Measurements from ENCODE around the gene SMARCA2. TPM values are rescaled to one million over a fixed set of nuclear protein-coding genes. Genes with fewer than 3 reads are reported as not detected.
A peak's percentile ranks its signal among the peaks of the same experiment; 100 is the strongest.

SMARCA2 gene
- total RNA-seq, 1 donor from 2014 or later: 96.2 TPM

- no peaks in the 10 kb centered on the region for H3K9me3 Mint-ChIP-seq
- no peak overlapping the region for H3K4me3 Mint-ChIP-seq
- TF ChIP-seq CTCF (IDR thresholded peaks at IDR 0.05; ENCODE audit: unreplicated experiment): no peak
- H3K27me3 Mint-ChIP-seq (ENCODE audit: low read depth): no peaks in the 10 kb centered on the region
- peak overlapping the region; percentile 86 for H3K27ac Mint-ChIP-seq
- H3K36me3 Mint-ChIP-seq: peaks cover 20% of the 10 kb centered on the region
- peaks cover 47% of the 10 kb centered on the region for H3K4me1 Mint-ChIP-seq
- no peak for DNase-seq (ENCODE audit: low spot score in 2 of 2, unreplicated experiment in 2 of 2)
Observed at GRCh38 chr9:2161661-2162060, 146.5 kb downstream of the SMARCA2 start.

GRCh38 chr9:2163231-2163885 is 148.2 kb downstream of the SMARCA2 start:
- Mint-ChIP-seq H3K27ac (no peak overlapping the region), H3K36me3 (peaks cover 20% of the 10 kb centered on the region), H3K27me3 (ENCODE audit: low read depth) (no peaks in the 10 kb centered on the region), H3K9me3 (no peaks in the 10 kb centered on the region), H3K4me1 (peaks cover 38% of the 10 kb centered on the region), H3K4me3 (no peak overlapping the region)
- no peak for TF ChIP-seq CTCF (IDR thresholded peaks at IDR 0.05; ENCODE audit: unreplicated experiment)
- no peak for DNase-seq (ENCODE audit: low spot score in 2 of 2, unreplicated experiment in 2 of 2)

GRCh38 chr9:2164268-2164667 is 149.1 kb downstream of the SMARCA2 start:
- H3K4me1 Mint-ChIP-seq: peaks cover 31% of the 10 kb centered on the region
- H3K4me3 Mint-ChIP-seq: no peak overlapping the region
- DNase-seq (ENCODE audit: low spot score in 2 of 2, unreplicated experiment in 2 of 2): no peak
- no peak overlapping the region for H3K27ac Mint-ChIP-seq
- H3K27me3 Mint-ChIP-seq (ENCODE audit: low read depth): no peaks in the 10 kb centered on the region
- H3K36me3 Mint-ChIP-seq: peaks cover 26% of the 10 kb centered on the region
- H3K9me3 Mint-ChIP-seq: no peaks in the 10 kb centered on the region
- TF ChIP-seq CTCF (IDR thresholded peaks at IDR 0.05; ENCODE audit: unreplicated experiment): no peak

- H3K36me3 Mint-ChIP-seq: peaks cover 31% of the 10 kb centered on the region
- no peak overlapping the region for H3K27ac Mint-ChIP-seq
- H3K27me3 Mint-ChIP-seq (ENCODE audit: low read depth): no peaks in the 10 kb centered on the region
- H3K4me1 Mint-ChIP-seq: peaks cover 22% of the 10 kb centered on the region
- TF ChIP-seq CTCF (IDR thresholded peaks at IDR 0.05; ENCODE audit: unreplicated experiment): no peak
- H3K9me3 Mint-ChIP-seq: no peaks in the 10 kb centered on the region
- no peak overlapping the region for H3K4me3 Mint-ChIP-seq
- no peak for DNase-seq (ENCODE audit: low spot score in 2 of 2, unreplicated experiment in 2 of 2)
Observed at GRCh38 chr9:2166203-2166602, 151.1 kb downstream of the SMARCA2 start.

- Mint-ChIP-seq H3K36me3 (peaks cover 32% of the 10 kb centered on the region), H3K27ac (no peak overlapping the region), H3K4me3 (no peak overlapping the region), H3K9me3 (no peaks in the 10 kb centered on the region), H3K4me1 (peaks cover 22% of the 10 kb centered on the region), H3K27me3 (ENCODE audit: low read depth) (no peaks in the 10 kb centered on the region)
- TF ChIP-seq CTCF (IDR thresholded peaks at IDR 0.05; ENCODE audit: unreplicated experiment): no peak
- DNase-seq (ENCODE audit: low spot score in 2 of 2, unreplicated experiment in 2 of 2): no peak
Observed at GRCh38 chr9:2169035-2169434, 153.9 kb downstream of the SMARCA2 start.
